ENCODE measurements around the gene GLRA2.

GLRA2 gene

GRCh38 chrX:14702145-14702544 lies 172.8 kb downstream of the GLRA2 start:
- DNase-seq (no peak), ATAC-seq (ENCODE audit: insufficient read depth, low read depth) (no peak)
- H3K27me3 ChIP-seq (ENCODE audit: insufficient read depth, low read length, poor library complexity): no peaks in the 10 kb centered on the region
- H3K27ac ChIP-seq (ENCODE audit: low read length): no peak overlapping the region
- no peaks in the 10 kb centered on the region for H3K36me3 ChIP-seq (ENCODE audit: insufficient read depth, low read length)
- H3K4me2 ChIP-seq (ENCODE audit: insufficient read depth, low read length): no peak overlapping the region
- H4K20me1 ChIP-seq (ENCODE audit: insufficient read depth, low read length): no peaks in the 10 kb centered on the region
- H2AFZ ChIP-seq (ENCODE audit: low read depth, low read length): no peak overlapping the region
- H3K79me2 ChIP-seq (ENCODE audit: insufficient read depth, low read length): no peaks in the 10 kb centered on the region
- no peak for TF ChIP-seq CTCF (IDR thresholded peaks at IDR 0.05; ENCODE audit: borderline replicate concordance, extremely low read depth, low read length, poor library complexity, severe bottlenecking)
- no peak for TF ChIP-seq EZH2 (IDR thresholded peaks at IDR 0.05; ENCODE audit: borderline replicate concordance, low read depth, low read length, severe bottlenecking)
- no peaks in the 10 kb centered on the region for H3K9me3 ChIP-seq (ENCODE audit: insufficient read depth, low read length, severe bottlenecking)
- H3K9ac ChIP-seq (ENCODE audit: low read depth, low read length): no peak overlapping the region
- no peak overlapping the region for H3K4me3 ChIP-seq (ENCODE audit: low read depth in 1 of 2, low read length in 2 of 2)
- H3K4me1 ChIP-seq (ENCODE audit: insufficient read depth, low read length): no peaks in the 10 kb centered on the region

GRCh38 chrX:14712096-14712495 lies 182.8 kb downstream of the GLRA2 start:
- no peaks in the 10 kb centered on the region for H3K36me3 ChIP-seq (ENCODE audit: insufficient read depth, low read length)
- TF ChIP-seq EZH2 (IDR thresholded peaks at IDR 0.05; ENCODE audit: borderline replicate concordance, low read depth, low read length, severe bottlenecking): no peak
- TF ChIP-seq CTCF (IDR thresholded peaks at IDR 0.05; ENCODE audit: borderline replicate concordance, extremely low read depth, low read length, poor library complexity, severe bottlenecking): no peak
- DNase-seq (no peak), ATAC-seq (ENCODE audit: insufficient read depth, low read depth) (no peak)
- no peak overlapping the region for H3K4me2 ChIP-seq (ENCODE audit: insufficient read depth, low read length)
- no peak overlapping the region for H3K4me3 ChIP-seq (ENCODE audit: low read depth in 1 of 2, low read length in 2 of 2)
- no peaks in the 10 kb centered on the region for H3K9me3 ChIP-seq (ENCODE audit: insufficient read depth, low read length, severe bottlenecking)
- H4K20me1 ChIP-seq (ENCODE audit: insufficient read depth, low read length): no peaks in the 10 kb centered on the region
- no peak overlapping the region for H3K27ac ChIP-seq (ENCODE audit: low read length)
- H3K4me1 ChIP-seq (ENCODE audit: insufficient read depth, low read length): no peaks in the 10 kb centered on the region
- no peak overlapping the region for H3K9ac ChIP-seq (ENCODE audit: low read depth, low read length)
- no peaks in the 10 kb centered on the region for H3K79me2 ChIP-seq (ENCODE audit: insufficient read depth, low read length)
- no peak overlapping the region for H2AFZ ChIP-seq (ENCODE audit: low read depth, low read length)
- no peaks in the 10 kb centered on the region for H3K27me3 ChIP-seq (ENCODE audit: insufficient read depth, low read length, poor library complexity)

- no peak for TF ChIP-seq EZH2 (IDR thresholded peaks at IDR 0.05; ENCODE audit: borderline replicate concordance, low read depth, low read length, severe bottlenecking)
- H2AFZ ChIP-seq (ENCODE audit: low read depth, low read length): no peak overlapping the region
- no peaks in the 10 kb centered on the region for H3K4me1 ChIP-seq (ENCODE audit: insufficient read depth, low read length)
- H3K4me2 ChIP-seq (ENCODE audit: insufficient read depth, low read length): no peak overlapping the region
- ATAC-seq (ENCODE audit: insufficient read depth, low read depth) (no peak), DNase-seq (no peak)
- no peaks in the 10 kb centered on the region for H3K79me2 ChIP-seq (ENCODE audit: insufficient read depth, low read length)
- no peaks in the 10 kb centered on the region for H4K20me1 ChIP-seq (ENCODE audit: insufficient read depth, low read length)
- H3K9ac ChIP-seq (ENCODE audit: low read depth, low read length): no peak overlapping the region
- H3K9me3 ChIP-seq (ENCODE audit: insufficient read depth, low read length, severe bottlenecking): no peaks in the 10 kb centered on the region
- H3K4me3 ChIP-seq (ENCODE audit: low read depth in 1 of 2, low read length in 2 of 2): no peak overlapping the region
- H3K27me3 ChIP-seq (ENCODE audit: insufficient read depth, low read length, poor library complexity): no peaks in the 10 kb centered on the region
- H3K36me3 ChIP-seq (ENCODE audit: insufficient read depth, low read length): no peaks in the 10 kb centered on the region
- no peak overlapping the region for H3K27ac ChIP-seq (ENCODE audit: low read length)
Observed at GRCh38 chrX:14717949-14718348, 188.6 kb downstream of the GLRA2 start.

- ATAC-seq (ENCODE audit: insufficient read depth, low read depth) (no peak), DNase-seq (no peak)
- Histone ChIP-seq H3K9ac (ENCODE audit: low read depth, low read length) (no peak overlapping the region), H3K36me3 (ENCODE audit: insufficient read depth, low read length) (no peaks in the 10 kb centered on the region), H3K27ac (ENCODE audit: low read length) (no peak overlapping the region), H4K20me1 (ENCODE audit: insufficient read depth, low read length) (no peaks in the 10 kb centered on the region), H3K4me1 (ENCODE audit: insufficient read depth, low read length) (no peaks in the 10 kb centered on the region), H2AFZ (ENCODE audit: low read depth, low read length) (no peak overlapping the region), H3K9me3 (ENCODE audit: insufficient read depth, low read length, severe bottlenecking) (no peaks in the 10 kb centered on the region), H3K4me2 (ENCODE audit: insufficient read depth, low read length) (no peak overlapping the region), H3K4me3 (ENCODE audit: low read depth in 1 of 2, low read length in 2 of 2) (no peak overlapping the region), H3K27me3 (ENCODE audit: insufficient read depth, low read length, poor library complexity) (no peaks in the 10 kb centered on the region), H3K79me2 (ENCODE audit: insufficient read depth, low read length) (no peaks in the 10 kb centered on the region)
- no peak for TF ChIP-seq EZH2 (IDR thresholded peaks at IDR 0.05; ENCODE audit: borderline replicate concordance, low read depth, low read length, severe bottlenecking)
- no peak for TF ChIP-seq CTCF (IDR thresholded peaks at IDR 0.05; ENCODE audit: borderline replicate concordance, extremely low read depth, low read length, poor library complexity, severe bottlenecking)
Observed at GRCh38 chrX:14718403-14718802, 189.1 kb downstream of the GLRA2 start.
